HepG2 (cell line): ENCODE data around the gene GRIK3. TPM values are rescaled to one million over a fixed set of nuclear protein-coding genes. Genes with fewer than 3 reads are reported as not detected.
"Not testable (repeated sequence)": the region's sequence is repeated elsewhere in the genome, so short reads cannot be mapped to it uniquely, and the experiment has no call there.

Experiments
- ATAC-seq: fragments of 200-7000 bp; cut with Tn5 transposase; 3 replicates; pipeline ENCODE4 v1.9.1; 2020; ENCODE audit warnings: mild to moderate bottlenecking, moderate library complexity
- BruUV-seq: library from RNA; stranded (reverse); fragments of 400-500 nt; replicated peaks from 2 replicates; lab custom pipeline; 2021; lab: Mats Ljungman, UMichigan
- CTCF ChIA-PET: fragments of 300-600 bp; formaldehyde crosslinking; extraction: SDS; loops from one replicate; lab custom pipeline; 2021; ENCODE audit warnings: low total read pairs, inconsistent platforms, low intra/inter-chr PET ratio; lab: Yijun Ruan, JAX
- POLR2A ChIA-PET: fragments of 350-600 bp; sonication (Branson Sonifier 250); formaldehyde crosslinking; loops from one replicate; lab custom pipeline; 2020; ENCODE audit warnings: antibody characterized with exemption, inconsistent platforms; lab: Yijun Ruan, JAX
- DNase-seq: peaks from one replicate; pipeline ENCODE4 v3.0.0-alpha.2; 2015; ENCODE audit warnings: low spot score
- FAIRE-seq: peaks from 3 replicates; lab custom pipeline; 2011; peaks lifted over from hg19 to GRCh38; lab: Jason Lieb, UNC
- H2AFZ ChIP-seq: one replicate; pipeline ENCODE4 v1.6.1; 2011; ENCODE audit warnings: low read length, inconsistent platforms
- H3K27ac ChIP-seq: fragments of 300-600 bp; 3 replicates; pipeline ENCODE4 v1.8.0; 2011; ENCODE audit warnings: mixed run types, mild to moderate bottlenecking, mixed read lengths, low read length, inconsistent platforms; ENCODE audit not compliant: insufficient read depth; ENCODE audit errors: extremely low read length
- H3K27me3 ChIP-seq, 2 experiments: fragments of 200-600 bp in 1 of 2; 2 replicates in 1 of 2; 3 replicates in 1 of 2; pipeline versions ENCODE4 v1.6.0 to v1.8.0; 2011; ENCODE audit warnings: low read length in 2 of 2, mild to moderate bottlenecking in 2 of 2, moderate library complexity in 2 of 2, inconsistent platforms in 1 of 2; ENCODE audit not compliant: insufficient read depth in 2 of 2, control insufficient read depth in 1 of 2
- H3K36me3 ChIP-seq, 2 experiments: fragments of 200-600 bp in 1 of 2; replicated peaks in 1 of 2; 2 replicates in 1 of 2; 3 replicates in 1 of 2; pipeline versions ENCODE4 v1.5.1 to v1.8.0; 2011; ENCODE audit warnings: low read length in 2 of 2, inconsistent platforms in 1 of 2; ENCODE audit not compliant: insufficient read depth in 2 of 2, control insufficient read depth in 1 of 2
- H3K4me1 ChIP-seq: 2 replicates; pipeline ENCODE4 v1.5.1; 2012; ENCODE audit warnings: low read length, inconsistent platforms; ENCODE audit not compliant: insufficient read depth
- H3K4me2 ChIP-seq: 2 replicates; pipeline ENCODE4 v1.6.0; 2011; ENCODE audit warnings: low read depth, low read length, inconsistent platforms
- H3K4me3 ChIP-seq, 3 experiments: fragments of 200-600 bp in 1 of 3; sonication (generic), shearing (Covaris generic) in 1 of 3; replicated peaks in 1 of 3; 2 replicates each; pipeline ENCODE4 v1.5.1; 2011 to 2016; ENCODE audit warnings: low read length in 3 of 3, inconsistent platforms in 2 of 3, low read depth in 2 of 3, mild to moderate bottlenecking in 2 of 3, control low read depth in 1 of 3, mixed read lengths in 1 of 3; ENCODE audit not compliant: insufficient read depth in 1 of 3
- H3K79me2 ChIP-seq: one replicate; pipeline ENCODE4 v1.6.1; 2011; ENCODE audit warnings: low read length, inconsistent platforms; ENCODE audit not compliant: insufficient read depth
- H3K9ac ChIP-seq: 2 replicates; pipeline ENCODE4 v1.6.0; 2011; ENCODE audit warnings: mild to moderate bottlenecking, low read depth, low read length, inconsistent platforms; ENCODE audit not compliant: insufficient read depth
- H3K9me3 ChIP-seq: 2 replicates; pipeline ENCODE4 v1.5.1; 2012; ENCODE audit warnings: mild to moderate bottlenecking, low read length
- H4K20me1 ChIP-seq: 2 replicates; pipeline ENCODE4 v1.6.0; 2011; ENCODE audit warnings: inconsistent platforms, mild to moderate bottlenecking, low read length, moderate library complexity; ENCODE audit not compliant: insufficient read depth
- CAMTA2 ChIP-seq: sonication (generic); formaldehyde crosslinking; IDR thresholded peaks from 2 replicates; pipeline ENCODE4 v1.4.0; 2020; ENCODE audit warnings: mild to moderate bottlenecking, missing genetic modification reagents, borderline replicate concordance
- PCBP2 ChIP-seq: fragments of 200-400 bp; formaldehyde crosslinking; optimal IDR thresholded peaks from 2 replicates; pipeline ENCODE3; 2018; ENCODE audit warnings: low read length, low read depth; ENCODE audit not compliant: poor library complexity, severe bottlenecking
- TAF1 ChIP-seq: sonication (generic); formaldehyde crosslinking; IDR thresholded peaks from 2 replicates; pipeline ENCODE4 v1.4.0; 2020; ENCODE audit warnings: missing genetic modification reagents
- ZNF24 ChIP-seq: fragments of 450-650 bp; IDR thresholded peaks from 2 replicates; pipeline ENCODE4 v1.6.1; 2017; ENCODE audit warnings: antibody characterized with exemption, mild to moderate bottlenecking
- ZNF282 ChIP-seq: fragments of 450-650 bp; IDR thresholded peaks from 2 replicates; pipeline ENCODE4 v1.6.1; 2018; ENCODE audit not compliant: partially characterized antibody
- ZNF547 ChIP-seq: sonication (generic); formaldehyde crosslinking; IDR thresholded peaks from 2 replicates; pipeline ENCODE4 v1.5.1; 2020; ENCODE audit warnings: mild to moderate bottlenecking, missing genetic modification reagents
- ZNF558 ChIP-seq: sonication (generic); formaldehyde crosslinking; IDR thresholded peaks from 2 replicates; pipeline ENCODE4 v1.9.0; 2022; ENCODE audit warnings: mild to moderate bottlenecking, missing genetic modification reagents, borderline replicate concordance
- WGBS: methylation state at CpG from one replicate; pipeline ENCODE4 v1.1.6; 2017; ENCODE audit warnings: low lambda C conversion rate; 5-methylcytosine and 5-hydroxymethylcytosine counted together
- in situ Hi-C: cut with HindIII; loops from 2 replicates; pipeline ENCODE4 v1.10.0; 2017; ENCODE audit warnings: low pct_unique_long_range_greater_than_20kb; ENCODE audit not compliant: extremely low pct_ligation_motif_present
- intact Hi-C: fragments of 100-400 bp; cut with micrococcal nuclease; formaldehyde crosslinking; loops from one replicate; pipeline ENCODE4 v1.10.0; 2022; ENCODE audit not compliant: unreplicated experiment
- polyA plus RNA-seq, 8 experiments: library from polyadenylated mRNA; depleted of rRNA in 3 of 8; stranded (reverse) in 7 of 8; unstranded in 1 of 8; fragments of >200 nt; fragmentation: Illumina TruSeq in 4 of 8; extraction: Trizol in 4 of 8; gene quantifications; 2 replicates each; pipeline versions ENCODE4 v1.2.1 to v1.2.3, GENCODE V29; 2011 to 2016; ENCODE audit warnings: low read depth in 4 of 8, missing spikeins in 1 of 8, mixed read lengths in 1 of 8; ENCODE audit not compliant: insufficient read depth in 1 of 8
- total RNA-seq, 5 experiments: library from RNA; depleted of rRNA; stranded (reverse); fragments of >200 nt; fragmentation: Illumina TruSeq; extraction: Trizol; gene quantifications; 2 replicates each; pipeline ENCODE4 v1.2.3, GENCODE V29; 2016; ENCODE audit warnings: low read depth in 1 of 5

Gene GRIK3
- total and polyA plus RNA-seq, 2 of the 13 experiments (the other 11 are each of a cell fraction or from before 2014, with no cell fraction given) = not detected

- TF ChIP-seq ZNF282 = no peak
- TF ChIP-seq TAF1 (CRISPR knock-in tag) = no peak
- TF ChIP-seq ZNF24 = no peak
- no peak for TF ChIP-seq CAMTA2
- no peak for TF ChIP-seq PCBP2
- no peak for TF ChIP-seq ZNF558 (CRISPR knock-in tag)
- no peak for TF ChIP-seq ZNF547
Observed at GRCh38 chr1:36909946-36910725, 124.2 kb downstream of the GRIK3 start (continued).

GRCh38 chr1:36909359-36909758 lies 125.0 kb downstream of the GRIK3 start:
- H3K79me2 ChIP-seq, H4K20me1 ChIP-seq, BruUV-seq, H3K27ac ChIP-seq, H3K9ac ChIP-seq, CTCF ChIA-PET, H3K4me3 ChIP-seq, intact Hi-C loops, H2AFZ ChIP-seq, H3K4me2 ChIP-seq, ATAC-seq, H3K9me3 ChIP-seq, DNase-seq, FAIRE-seq, POLR2A ChIA-PET, H3K36me3 ChIP-seq, H3K4me1 ChIP-seq, in situ Hi-C loops: not testable (repeated sequence)
- 1% methylated on average over 10 of the region's 10 CpGs for WGBS
- H3K27me3 ChIP-seq = peaks cover 2 to 13% of the 10 kb centered on the region in 2 experiments; a peak in 4 of 5 replicates
